ENCODE data around the gene ARHGAP18. TPM values are rescaled to one million over a fixed set of nuclear protein-coding genes. Genes with fewer than 3 reads are reported as not detected.

ARHGAP18 gene
- total and polyA plus RNA-seq, 5 experiments from 2014 or later, result 0.64 to 2.4 (median 1.4) TPM

DNA sequence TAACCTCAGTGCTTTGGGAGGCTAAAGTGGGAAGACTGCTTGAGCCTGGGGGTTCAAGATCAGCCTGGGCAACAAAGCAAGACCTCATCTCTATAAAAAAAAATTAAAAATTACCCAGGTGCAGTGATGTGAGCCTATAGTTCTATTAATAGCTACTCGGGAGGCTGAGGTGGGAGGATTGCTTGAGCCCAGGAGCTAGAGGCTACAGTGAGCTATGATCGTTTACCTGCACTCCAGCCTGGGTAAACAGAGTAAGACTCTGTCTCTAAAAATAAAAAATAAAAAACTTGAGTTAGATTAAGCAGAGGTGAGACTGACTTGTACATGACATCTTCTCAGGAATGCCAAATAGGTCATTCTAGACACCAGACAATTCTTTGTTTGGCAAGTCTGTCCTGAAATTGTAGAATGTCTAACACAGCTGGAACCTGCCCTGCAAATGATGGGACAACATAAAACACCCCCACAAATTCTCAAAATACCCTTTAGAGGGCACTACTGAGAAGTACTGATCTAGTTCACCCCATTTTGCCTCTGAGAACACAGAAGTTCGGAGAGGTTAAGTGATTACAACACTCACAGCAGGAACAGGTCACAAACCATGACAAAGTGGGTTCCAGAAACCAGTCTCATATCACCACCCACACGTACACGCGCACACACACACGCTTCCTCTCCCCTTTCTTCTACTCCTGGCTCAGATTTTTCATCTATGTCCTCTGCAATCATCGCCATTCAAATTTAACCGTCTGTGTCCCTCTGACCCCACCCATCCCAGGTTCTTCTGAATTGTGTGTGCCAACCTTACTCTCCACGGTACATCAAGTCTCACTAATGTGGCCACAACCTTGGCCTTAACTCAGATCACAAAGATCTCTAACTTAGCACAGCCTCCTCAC, 38.3 kb downstream of the ARHGAP18 start:
- DNase-seq (peak in 8 of 10 donors; percentile 5 to 63 (median 47)), ATAC-seq (peak; percentile 88 to 89)
- H3K36me3 Mint-ChIP-seq, result no peaks in the 10 kb centered on the region
- H3K4me1 Mint-ChIP-seq, result peaks cover 11 to 23% (median 21%) of the 10 kb centered on the region in 4 donors
- no peaks in the 10 kb centered on the region for H3K27me3 Mint-ChIP-seq
- no peaks in the 10 kb centered on the region for H3K9me3 Mint-ChIP-seq
- POLR2A ChIA-PET, result interaction anchor here (1.0 kb wide), 1 partner anchor 57 kb away, joined by 4 read pairs; no protein-coding TSS in a partner anchor
- peak overlapping the region; percentile 11 to 92 (median 82) for H3K27ac Mint-ChIP-seq
- peak overlapping the region; percentile 64 to 79 (median 74) for H3K4me3 Mint-ChIP-seq

DNA sequence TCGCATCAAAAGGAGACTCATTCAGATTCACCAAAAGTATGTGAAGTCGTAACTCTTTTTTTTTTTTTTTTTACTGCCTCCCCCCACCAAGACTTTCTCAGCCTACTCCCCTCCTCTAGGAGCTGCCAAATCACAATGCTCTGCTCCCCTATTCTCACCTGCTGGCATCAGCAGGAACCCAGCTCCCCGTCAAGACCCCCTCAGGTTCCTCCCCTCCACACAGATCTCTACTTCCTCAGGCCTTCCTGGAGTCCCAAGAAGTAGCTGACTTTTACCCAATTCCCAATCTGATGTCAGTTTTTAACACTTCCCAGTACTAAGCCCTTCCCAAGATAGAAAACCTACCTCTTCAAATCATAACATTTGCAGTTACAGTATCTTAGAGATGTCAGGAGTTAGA, 39.3 kb downstream of the ARHGAP18 start:
- peak overlapping the region in 2 of 10 donors; percentile 17 to 20 for H3K27ac Mint-ChIP-seq
- H3K9me3 Mint-ChIP-seq, result no peaks in the 10 kb centered on the region
- no peaks in the 10 kb centered on the region for H3K36me3 Mint-ChIP-seq
- peaks cover 11 to 26% (median 23%) of the 10 kb centered on the region in 4 donors for H3K4me1 Mint-ChIP-seq
- no peak for ATAC-seq
- DNase-seq, result no peak
- POLR2A ChIA-PET, result no interaction called here
- H3K4me3 Mint-ChIP-seq, result no peak overlapping the region
- H3K27me3 Mint-ChIP-seq, result no peaks in the 10 kb centered on the region

- Mint-ChIP-seq H3K4me3 (no peak overlapping the region), H3K27me3 (no peaks in the 10 kb centered on the region), H3K36me3 (no peaks in the 10 kb centered on the region), H3K27ac (no peak overlapping the region), H3K9me3 (no peaks in the 10 kb centered on the region), H3K4me1 (peaks cover 9 to 16% (median 14%) of the 10 kb centered on the region in 4 donors)
- ATAC-seq (no peak), DNase-seq (no peak)
- POLR2A ChIA-PET, result no interaction called here
Measured at GRCh38 chr6:129667621-129668020, 42.4 kb downstream of the ARHGAP18 start.

GRCh38 chr6:129667034-129667433, 42.9 kb downstream of the ARHGAP18 start:
- no peak overlapping the region for H3K27ac Mint-ChIP-seq
- ATAC-seq, result no peak
- DNase-seq, result no peak
- H3K9me3 Mint-ChIP-seq, result no peaks in the 10 kb centered on the region
- POLR2A ChIA-PET, result no interaction called here
- H3K4me1 Mint-ChIP-seq, result peaks cover 3 to 12% (median 9%) of the 10 kb centered on the region in 4 donors
- no peak overlapping the region for H3K4me3 Mint-ChIP-seq
- H3K36me3 Mint-ChIP-seq, result no peaks in the 10 kb centered on the region
- H3K27me3 Mint-ChIP-seq, result no peaks in the 10 kb centered on the region

DNA sequence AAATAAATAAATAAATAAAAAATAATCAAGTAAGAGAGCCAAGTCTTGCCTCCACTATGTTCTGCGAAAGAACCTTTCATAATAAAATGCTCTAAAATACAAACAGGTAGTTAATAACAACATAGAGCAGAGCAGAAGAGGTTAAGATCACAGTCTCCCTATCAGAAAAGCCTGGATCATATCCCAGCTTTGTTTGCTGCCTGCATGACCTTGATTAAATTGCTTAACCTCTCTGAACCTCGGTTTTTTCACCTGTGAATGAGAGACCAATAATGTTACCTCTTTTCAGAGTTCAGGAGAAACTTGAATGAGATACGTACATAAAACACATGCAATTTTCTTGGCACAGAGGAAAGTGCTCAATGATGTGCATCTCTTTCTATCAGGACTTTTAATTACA, 44.4 kb downstream of the ARHGAP18 start:
- Mint-ChIP-seq H3K4me1 (peaks cover 4 to 11% (median 4%) of the 10 kb centered on the region in 4 donors), H3K27me3 (peaks cover 0 to 1% (median 0%) of the 10 kb centered on the region in 5 donors), H3K27ac (no peak overlapping the region), H3K4me3 (no peak overlapping the region), H3K9me3 (no peaks in the 10 kb centered on the region), H3K36me3 (no peaks in the 10 kb centered on the region)
- DNase-seq, result no peak
- no peak for ATAC-seq
- POLR2A ChIA-PET, result interaction anchor here (0.9 kb wide), 1 partner anchor 83 kb away, joined by 3 read pairs; no protein-coding TSS in a partner anchor

DNA sequence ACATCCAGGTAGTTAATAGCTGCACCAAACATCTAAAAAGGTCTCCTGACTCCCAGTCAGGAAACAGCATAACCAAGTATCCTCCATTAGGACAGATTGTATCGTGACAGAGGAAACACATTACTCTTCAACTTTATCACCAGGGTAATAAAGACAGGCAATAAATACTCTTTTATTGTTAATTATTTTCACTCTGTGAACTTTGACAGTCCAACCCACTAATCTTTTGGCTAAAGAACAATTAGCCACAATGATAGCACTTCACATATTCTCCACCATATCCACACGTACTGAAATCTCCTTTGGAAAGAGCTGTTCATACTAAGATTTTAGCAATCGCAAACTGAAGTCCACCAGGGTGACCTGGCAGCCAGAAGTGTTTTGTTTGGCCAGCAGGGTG, 46.4 kb downstream of the ARHGAP18 start:
- Mint-ChIP-seq H3K9me3 (no peaks in the 10 kb centered on the region), H3K27me3 (peaks cover 0 to 1% (median 0%) of the 10 kb centered on the region in 5 donors), H3K27ac (no peak overlapping the region), H3K36me3 (no peaks in the 10 kb centered on the region), H3K4me3 (no peak overlapping the region), H3K4me1 (peaks cover 4 to 11% (median 5%) of the 10 kb centered on the region in 4 donors)
- DNase-seq (no peak), ATAC-seq (no peak)
- POLR2A ChIA-PET, result no interaction called here

GRCh38 chr6:129662980-129663431, 47.0 kb downstream of the ARHGAP18 start:
- peaks cover 0 to 1% (median 0%) of the 10 kb centered on the region in 5 donors for H3K27me3 Mint-ChIP-seq
- POLR2A ChIA-PET, result no interaction called here
- peaks cover 4 to 11% (median 5%) of the 10 kb centered on the region in 4 donors for H3K4me1 Mint-ChIP-seq
- DNase-seq (no peak), ATAC-seq (no peak)
- no peaks in the 10 kb centered on the region for H3K9me3 Mint-ChIP-seq
- H3K36me3 Mint-ChIP-seq, result no peaks in the 10 kb centered on the region
- no peak overlapping the region for H3K27ac Mint-ChIP-seq
- H3K4me3 Mint-ChIP-seq, result no peak overlapping the region

- POLR2A ChIA-PET, result interaction anchor here (0.6 kb wide), 1 partner anchor 20 kb away, joined by 3 read pairs; no protein-coding TSS in a partner anchor
- DNase-seq, result no peak
- no peak for ATAC-seq
- Mint-ChIP-seq H3K4me1 (peaks cover 4 to 11% (median 5%) of the 10 kb centered on the region in 4 donors), H3K27ac (peak overlapping the region in 1 of 10 donors; percentile 40), H3K27me3 (peaks cover 0 to 1% (median 0%) of the 10 kb centered on the region in 5 donors), H3K4me3 (no peak overlapping the region), H3K36me3 (no peaks in the 10 kb centered on the region), H3K9me3 (no peaks in the 10 kb centered on the region)
Measured at GRCh38 chr6:129662406-129662766, 47.6 kb downstream of the ARHGAP18 start.

GRCh38 chr6:129661536-129662405, 48.2 kb downstream of the ARHGAP18 start:
- no peak for ATAC-seq
- Mint-ChIP-seq H3K9me3 (no peaks in the 10 kb centered on the region), H3K36me3 (no peaks in the 10 kb centered on the region), H3K27ac (no peak overlapping the region), H3K27me3 (peaks cover 0 to 1% (median 0%) of the 10 kb centered on the region in 5 donors), H3K4me1 (peaks cover 4 to 11% (median 5%) of the 10 kb centered on the region in 4 donors), H3K4me3 (no peak overlapping the region)
- peak in 1 of 10 donors; percentile 10 for DNase-seq
- POLR2A ChIA-PET, result interaction anchor here (0.6 kb wide), 1 partner anchor 20 kb away, joined by 3 read pairs; no protein-coding TSS in a partner anchor

DNA sequence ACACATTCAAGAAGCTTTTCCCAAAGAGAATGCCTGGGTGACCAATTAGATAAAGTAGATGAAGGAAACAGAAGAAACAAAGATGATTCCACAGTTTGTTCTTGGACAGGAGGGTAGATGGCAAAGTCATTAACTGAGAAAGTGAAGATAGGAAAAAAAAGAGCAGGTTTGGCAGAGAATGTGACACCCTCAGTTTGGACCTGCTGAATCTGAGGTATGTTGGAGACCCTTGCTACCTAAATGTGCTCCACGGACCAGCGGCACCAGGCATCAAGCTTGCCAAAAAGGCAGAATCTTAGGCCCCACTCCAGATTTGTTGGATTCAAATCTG, 49.7 kb downstream of the ARHGAP18 start:
- peaks cover 5 to 14% (median 6%) of the 10 kb centered on the region in 4 donors for H3K4me1 Mint-ChIP-seq
- H3K4me3 Mint-ChIP-seq, result no peak overlapping the region
- H3K9me3 Mint-ChIP-seq, result no peaks in the 10 kb centered on the region
- peaks cover 0 to 1% (median 0%) of the 10 kb centered on the region in 5 donors for H3K27me3 Mint-ChIP-seq
- H3K27ac Mint-ChIP-seq, result no peak overlapping the region
- POLR2A ChIA-PET, result no interaction called here
- H3K36me3 Mint-ChIP-seq, result no peaks in the 10 kb centered on the region
- ATAC-seq, result no peak
- no peak for DNase-seq

- ATAC-seq, result no peak
- POLR2A ChIA-PET, result no interaction called here
- peaks cover 0 to 1% (median 0%) of the 10 kb centered on the region in 5 donors for H3K27me3 Mint-ChIP-seq
Measured at GRCh38 chr6:129659590-129660345, 50.2 kb downstream of the ARHGAP18 start.

GRCh38 chr6:129659167-129659566, 50.8 kb downstream of the ARHGAP18 start:
- H3K4me1 Mint-ChIP-seq, result peaks cover 8 to 16% (median 11%) of the 10 kb centered on the region in 4 donors

More at GRCh38 chr6:129659590-129660345, 50.2 kb downstream of the ARHGAP18 start:
- no peak overlapping the region for H3K27ac Mint-ChIP-seq
- peaks cover 5 to 16% (median 8%) of the 10 kb centered on the region in 4 donors for H3K4me1 Mint-ChIP-seq
- H3K9me3 Mint-ChIP-seq, result no peaks in the 10 kb centered on the region
- H3K4me3 Mint-ChIP-seq, result no peak overlapping the region
- DNase-seq, result no peak
- H3K36me3 Mint-ChIP-seq, result no peaks in the 10 kb centered on the region

More at GRCh38 chr6:129659167-129659566, 50.8 kb downstream of the ARHGAP18 start:
- peaks cover 0 to 1% (median 0%) of the 10 kb centered on the region in 5 donors for H3K27me3 Mint-ChIP-seq
- H3K27ac Mint-ChIP-seq, result no peak overlapping the region
- DNase-seq (no peak), ATAC-seq (no peak)
- no peaks in the 10 kb centered on the region for H3K9me3 Mint-ChIP-seq
- POLR2A ChIA-PET, result no interaction called here
- no peaks in the 10 kb centered on the region for H3K36me3 Mint-ChIP-seq
- no peak overlapping the region for H3K4me3 Mint-ChIP-seq
